HG02981 (cell line): ENCODE results near the gene SRP9.
"Not testable (repeated sequence)": the region's sequence is repeated elsewhere in the genome, so short reads cannot be mapped to it uniquely, and the experiment has no call there.

Experiments
- ATAC-seq: cut with Tn5 transposase; IDR thresholded peaks from one replicate; pipeline ENCODE4 v1.9.1; 2021; ENCODE audit warnings: mild to moderate bottlenecking, moderate library complexity; ENCODE audit not compliant: unreplicated experiment

SRP9 gene

GRCh38 chr1:225835856-225836255 is 58.2 kb downstream of the SRP9 start:
- ATAC-seq = no peak

DNA sequence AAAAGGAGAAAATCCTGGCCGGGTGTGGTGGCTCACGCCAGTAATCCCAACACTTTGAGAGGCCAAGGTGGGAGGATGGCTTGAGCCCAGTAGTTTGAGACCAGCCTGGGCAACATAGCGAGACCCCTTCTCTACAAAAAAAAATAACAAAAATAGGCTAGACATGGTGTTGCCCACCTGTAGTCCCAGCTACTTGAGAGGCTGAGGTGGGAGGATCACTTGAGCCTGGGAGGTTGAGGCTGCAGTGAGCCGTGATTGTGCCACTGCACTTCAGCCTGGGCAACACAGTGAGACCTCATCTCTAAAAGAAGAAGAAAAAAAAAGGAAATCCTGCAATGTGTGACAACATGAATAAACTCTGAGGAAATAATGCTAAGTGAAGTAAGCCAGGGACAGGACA is 58.7 kb downstream of the SRP9 start:
- not testable (repeated sequence) for ATAC-seq

- no peak for ATAC-seq
These were observed 61.2 kb downstream of the SRP9 start for GRCh38 chr1:225838793-225839192.
